ENCODE measurements around the gene THRB.

Gene THRB

GRCh38 chr3:24485511-24485910, 9.1 kb downstream of the THRB start:
- DNase-seq, result no peak

GRCh38 chr3:24483873-24484272, 10.8 kb downstream of the THRB start:
- no peak for DNase-seq

- DNase-seq, result no peak
Measured at GRCh38 chr3:24482096-24482705, 12.4 kb downstream of the THRB start.

- no peak for DNase-seq
Measured at GRCh38 chr3:24481193-24481592, 13.5 kb downstream of the THRB start.

GRCh38 chr3:24480497-24480896, 14.2 kb downstream of the THRB start:
- no peak for DNase-seq

GRCh38 chr3:24479816-24480215, 14.8 kb downstream of the THRB start:
- DNase-seq, result no peak

- DNase-seq, result no peak
Measured at GRCh38 chr3:24476871-24477656, 17.6 kb downstream of the THRB start.

GRCh38 chr3:24475925-24476324, 18.7 kb downstream of the THRB start:
- DNase-seq, result no peak

- no peak for DNase-seq
Measured at GRCh38 chr3:24474862-24475261, 19.8 kb downstream of the THRB start.

- DNase-seq, result no peak
Measured at GRCh38 chr3:24472358-24472757, 22.3 kb downstream of the THRB start.

GRCh38 chr3:24471486-24471885, 23.2 kb downstream of the THRB start:
- DNase-seq, result no peak

GRCh38 chr3:24470277-24470676, 24.4 kb downstream of the THRB start:
- DNase-seq, result no peak

- DNase-seq, result no peak
Measured at GRCh38 chr3:24464389-24464788, 30.3 kb downstream of the THRB start.

- no peak for DNase-seq
Measured at GRCh38 chr3:24462737-24463136, 31.9 kb downstream of the THRB start.

- no peak for DNase-seq
Measured at GRCh38 chr3:24460974-24461373, 33.7 kb downstream of the THRB start.

- DNase-seq, result no peak
Measured at GRCh38 chr3:24457719-24458118, 36.9 kb downstream of the THRB start.

GRCh38 chr3:24454856-24455255, 39.8 kb downstream of the THRB start:
- DNase-seq, result no peak

- DNase-seq, result no peak
Measured at GRCh38 chr3:24454393-24454792, 40.3 kb downstream of the THRB start.

- DNase-seq, result no peak
Measured at GRCh38 chr3:24451461-24452099, 43.1 kb downstream of the THRB start.

- no peak for DNase-seq
Measured at GRCh38 chr3:24450160-24450907, 44.3 kb downstream of the THRB start.

- DNase-seq, result no peak
Measured at GRCh38 chr3:24447836-24448235, 46.8 kb downstream of the THRB start.

- DNase-seq, result no peak
Measured at GRCh38 chr3:24446032-24446431, 48.6 kb downstream of the THRB start.

- DNase-seq, result no peak
Measured at GRCh38 chr3:24443476-24443875, 51.2 kb downstream of the THRB start.
